Bronchial epithelial cell (primary cell): ENCODE results near the gene DUSP11. TPM values are rescaled to one million over a fixed set of nuclear protein-coding genes. Genes with fewer than 3 reads are reported as not detected.
A peak's percentile ranks its signal among the peaks of the same experiment; 100 is the strongest.

ENCODE experiments used
- DNase-seq: peaks from one replicate; pipeline ENCODE4 v3.0.0-alpha.2; 2010; ENCODE audit warnings: low read depth
- FAIRE-seq: peaks from 2 replicates; lab custom pipeline; 2011; peaks lifted over from hg19 to GRCh38; lab: Jason Lieb, UNC
- H3K27me3 ChIP-seq: 2 replicates; pipeline ENCODE4 v1.5.1; 2011; ENCODE audit warnings: low read length; ENCODE audit not compliant: control insufficient read depth, insufficient read depth
- H3K36me3 ChIP-seq: 2 replicates; pipeline ENCODE4 v1.5.1; 2011; ENCODE audit warnings: low read length; ENCODE audit not compliant: control insufficient read depth, insufficient read depth
- H3K4me3 ChIP-seq: 2 replicates; pipeline ENCODE4 v1.5.1; 2011; ENCODE audit warnings: mild to moderate bottlenecking, low read depth, low read length, control low read depth
- CTCF ChIP-seq: IDR thresholded peaks from 2 replicates; pipeline ENCODE4 v1.5.1; 2011; ENCODE audit warnings: mild to moderate bottlenecking, moderate library complexity, low read length, control low read depth, inconsistent platforms; ENCODE audit not compliant: insufficient read depth, severe bottlenecking
- total RNA-seq: library from RNA; depleted of rRNA; stranded (reverse); fragments of >200 nt; gene quantifications from 2 replicates; pipeline ENCODE4 v1.2.1, GENCODE V29; 2014

The DUSP11 gene
- 28.4 and 35.2 TPM in 2 replicates for total RNA-seq

GRCh38 chr2:73779467-73780236 is at the start of gene DUSP11:
Gene DUSP11 (minus strand): TSS chr2:73780103. CDS start chr2:73779974, 129 bp downstream.
- peaks cover 1% of the 10 kb centered on the region for H3K36me3 ChIP-seq
- FAIRE-seq, result no peak
- H3K4me3 ChIP-seq, result peak within 1 kb of the TSS; percentile 84

GRCh38 chr2:73828818-73829570 is 49.1 kb upstream of the DUSP11 start, which contains the start of gene STAMBP:
Gene STAMBP (plus strand): TSS chr2:73828961. CDS start chr2:73830857, 1,896 bp downstream.
- Histone ChIP-seq H3K36me3 (peaks cover 1% of the 10 kb centered on the region), H3K27me3 (no peaks in the 10 kb centered on the region), H3K4me3 (peak within 1 kb of the TSS; percentile 82)
- no peak for FAIRE-seq
- no peak for TF ChIP-seq CTCF
- peak; percentile 95 for DNase-seq

More at GRCh38 chr2:73779467-73780236, at the start of gene DUSP11:
- peak; percentile 95 for TF ChIP-seq CTCF
- DNase-seq, result peak; percentile 94
- H3K27me3 ChIP-seq, result no peaks in the 10 kb centered on the region

GRCh38 chr2:73828389-73828817 is 48.5 kb upstream of the DUSP11 start:
- no peak for FAIRE-seq
- TF ChIP-seq CTCF, result no peak
- H3K4me3 ChIP-seq, result no peak overlapping the region

DNA sequence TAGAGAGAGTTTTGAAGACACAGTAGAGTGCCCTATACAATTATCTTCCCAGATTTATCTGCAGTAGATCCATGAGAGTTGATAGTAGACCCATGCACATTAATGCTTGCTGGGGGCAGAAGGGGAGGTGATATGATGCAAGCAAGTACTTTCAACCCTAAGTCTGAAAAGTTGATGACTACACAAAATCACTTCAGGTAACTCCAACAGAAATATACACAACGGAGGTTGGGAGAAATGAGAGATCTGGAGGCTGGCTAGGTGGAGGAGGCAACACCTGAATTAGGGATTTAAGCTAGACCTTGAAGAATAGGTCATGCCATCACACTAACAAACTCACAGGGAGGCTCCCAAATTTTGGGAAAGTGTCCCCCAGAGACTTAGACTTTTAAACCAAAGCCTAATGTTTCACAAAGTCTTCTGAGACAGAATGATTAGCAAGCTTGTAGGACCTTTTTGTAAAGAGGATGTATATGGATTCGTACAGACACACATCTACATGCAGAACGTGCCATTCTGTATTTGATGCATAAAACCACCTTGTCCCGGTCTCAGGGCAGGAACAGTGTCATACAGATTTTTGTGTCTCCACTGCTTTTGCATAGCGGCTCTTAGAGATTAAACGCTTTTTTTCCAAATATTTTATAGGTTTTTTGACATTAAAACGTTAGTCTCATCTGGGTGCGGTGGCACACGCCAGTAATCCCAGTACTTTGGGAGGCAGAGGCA is 47.9 kb upstream of the DUSP11 start:
- no peak for TF ChIP-seq CTCF

More at GRCh38 chr2:73828389-73828817, 48.5 kb upstream of the DUSP11 start:
- no peak for DNase-seq
- peaks cover 1% of the 10 kb centered on the region for H3K36me3 ChIP-seq
- H3K27me3 ChIP-seq, result no peaks in the 10 kb centered on the region

DNA sequence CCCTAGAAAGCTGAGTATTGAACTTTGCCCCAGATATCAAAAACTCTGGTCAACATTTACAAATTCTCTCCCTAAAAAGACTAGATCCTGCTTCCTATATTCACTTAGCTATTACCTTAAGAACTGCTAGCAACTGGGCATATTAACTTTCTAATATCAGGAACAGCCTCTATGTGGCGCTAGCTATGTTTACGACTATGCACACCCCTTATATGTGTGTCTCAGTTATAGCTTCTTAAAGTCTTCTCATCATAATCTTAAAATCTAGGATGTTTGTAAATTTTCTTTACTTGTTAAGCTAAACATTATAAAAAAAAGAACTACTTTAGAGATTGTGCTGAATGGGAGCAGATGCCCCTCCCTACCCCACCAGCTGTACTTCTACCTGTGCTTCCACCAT is 47.1 kb upstream of the DUSP11 start:
- Histone ChIP-seq H3K4me3 (no peak overlapping the region), H3K36me3 (no peaks in the 10 kb centered on the region), H3K27me3 (no peaks in the 10 kb centered on the region)
- DNase-seq (peak; percentile 56), FAIRE-seq (no peak)
- peak; percentile 43 for TF ChIP-seq CTCF

More for the DNA sequence above, 47.9 kb upstream of the DUSP11 start:
- no peak overlapping the region for H3K4me3 ChIP-seq
- H3K36me3 ChIP-seq, result peaks cover 1% of the 10 kb centered on the region
- DNase-seq, result no peak
- no peaks in the 10 kb centered on the region for H3K27me3 ChIP-seq
- no peak for FAIRE-seq
